ENCODE measurements around the gene ZNF443.
"Not testable (repeated sequence)": the region's sequence is repeated elsewhere in the genome, so short reads cannot be mapped to it uniquely, and the experiment has no call there.

The ZNF443 gene

DNA sequence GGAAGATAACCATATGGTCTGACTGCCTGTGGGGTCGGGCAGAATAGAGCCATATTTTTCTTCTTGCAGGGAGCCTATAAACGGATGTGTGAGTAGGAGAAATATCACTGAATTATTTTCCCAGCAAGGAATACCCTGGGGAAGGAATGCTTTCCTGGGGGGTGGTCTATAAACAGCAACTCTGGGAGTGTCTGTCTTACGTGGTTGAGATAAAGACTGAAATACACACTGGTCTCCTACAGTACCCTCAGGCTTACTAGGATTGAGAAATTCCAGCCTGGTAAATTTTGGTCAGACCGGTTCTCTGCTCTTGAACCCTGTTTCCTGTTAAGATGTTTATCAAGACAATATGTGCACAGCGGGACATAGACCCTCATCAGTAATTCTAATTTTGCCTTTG lies 23.5 kb downstream of the ZNF443 start:
- not testable (repeated sequence) for DNase-seq (ENCODE audit: low spot score)

DNA sequence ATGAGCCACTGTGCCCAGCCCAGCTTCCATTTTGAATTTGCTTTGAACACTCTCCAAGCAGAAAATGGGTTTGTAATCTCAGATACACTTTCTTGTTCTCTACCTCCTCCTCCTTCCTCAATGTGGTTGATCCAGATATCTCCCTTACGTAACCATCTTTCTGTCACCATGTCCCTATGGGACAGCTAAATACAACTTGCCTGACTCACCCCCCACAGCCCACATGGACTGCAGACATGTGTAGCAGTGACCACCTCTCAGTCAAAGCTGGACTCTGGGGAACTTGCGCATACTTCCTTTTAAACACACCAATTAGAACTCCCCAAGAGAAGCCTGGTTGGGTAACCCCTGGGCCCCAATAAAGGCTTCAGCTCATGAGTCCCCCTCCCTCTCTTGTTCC lies 28.9 kb downstream of the ZNF443 start:
- DNase-seq (ENCODE audit: low spot score) = no peak

DNA sequence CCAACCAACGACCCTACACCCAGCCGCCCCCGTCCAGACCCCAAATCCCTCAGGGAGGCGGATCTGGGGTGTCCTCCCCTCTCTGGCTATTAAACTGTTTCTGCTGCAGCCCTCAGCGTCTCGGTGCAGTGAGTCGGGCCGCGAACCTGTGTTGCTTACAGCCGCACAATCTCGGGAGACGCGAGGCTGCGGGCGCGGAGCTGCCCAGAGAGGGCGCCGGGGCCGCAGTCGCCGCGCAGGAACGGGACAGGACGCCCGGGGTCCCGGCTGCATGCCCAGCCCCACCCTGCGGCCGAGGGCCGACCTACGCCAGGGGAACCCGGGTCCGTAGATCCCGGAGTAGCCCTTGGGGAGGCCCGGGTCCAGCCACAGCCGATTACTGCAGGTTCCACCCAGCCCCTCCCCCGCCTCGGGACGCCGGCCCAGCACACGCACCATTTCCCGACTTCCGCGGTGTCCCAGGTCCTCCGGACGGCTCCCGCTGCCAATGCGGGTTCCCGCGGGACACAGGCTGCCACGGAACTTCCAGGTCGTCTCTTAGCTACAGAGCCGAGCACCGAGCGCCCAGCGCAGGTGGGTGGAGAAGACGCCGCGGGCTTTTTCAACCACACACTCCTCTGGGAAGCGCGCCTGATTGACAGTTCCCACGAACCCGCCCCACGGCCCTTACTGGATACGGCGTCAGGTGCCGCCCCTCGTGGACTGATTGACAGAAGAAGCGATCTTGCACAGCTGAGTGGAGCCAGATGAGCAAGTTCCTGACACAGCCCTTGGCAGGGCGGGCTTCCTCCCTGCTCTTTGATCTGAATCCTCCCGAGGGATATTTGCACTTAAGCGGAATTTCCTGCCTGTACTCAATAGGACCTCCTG lies 40.0 kb downstream of the ZNF443 start, which contains the start of gene ZNF799:
TSS of gene ZNF799 (minus strand) at position 639 of the 870 bp plus-strand sequence. CDS start at position 438, 201 bp downstream.
- DNase-seq (ENCODE audit: low spot score) = peak; percentile 97

DNA sequence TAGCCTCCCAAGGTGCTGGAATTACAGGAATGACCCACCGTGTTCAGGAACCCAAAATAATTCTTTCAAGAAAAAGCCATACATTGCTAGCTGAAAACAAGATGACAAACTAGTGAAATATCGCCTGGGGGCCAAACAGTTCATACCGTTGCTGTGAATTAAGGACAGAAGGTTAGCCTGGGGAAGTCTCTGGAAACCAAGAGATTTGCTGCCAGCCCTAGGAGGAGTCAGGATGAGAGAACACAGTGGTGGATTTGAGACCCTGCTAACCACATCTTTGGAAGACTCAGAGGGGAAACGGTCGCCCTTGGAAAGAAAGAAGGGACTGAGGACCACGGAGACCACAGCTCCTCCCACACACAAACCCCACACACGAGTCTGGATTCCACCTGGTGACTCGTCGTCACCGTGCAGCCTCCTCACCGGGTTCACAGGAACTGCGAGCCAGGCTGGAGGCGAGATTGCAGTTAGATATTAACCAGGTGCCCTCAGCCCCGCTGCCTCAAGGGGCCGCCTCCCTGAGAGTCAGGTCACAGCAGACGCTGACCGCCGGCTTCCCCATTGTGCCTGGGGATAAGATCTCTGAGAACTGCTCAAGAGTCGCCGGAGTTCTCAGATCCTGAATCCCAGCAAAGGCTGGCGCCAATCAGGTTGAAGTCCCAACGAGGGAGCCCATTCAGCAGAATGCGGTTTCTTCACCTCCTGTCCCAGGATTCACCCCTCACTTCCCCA lies 40.8 kb downstream of the ZNF443 start:
- peak; percentile 63 for DNase-seq (ENCODE audit: low spot score)

DNA sequence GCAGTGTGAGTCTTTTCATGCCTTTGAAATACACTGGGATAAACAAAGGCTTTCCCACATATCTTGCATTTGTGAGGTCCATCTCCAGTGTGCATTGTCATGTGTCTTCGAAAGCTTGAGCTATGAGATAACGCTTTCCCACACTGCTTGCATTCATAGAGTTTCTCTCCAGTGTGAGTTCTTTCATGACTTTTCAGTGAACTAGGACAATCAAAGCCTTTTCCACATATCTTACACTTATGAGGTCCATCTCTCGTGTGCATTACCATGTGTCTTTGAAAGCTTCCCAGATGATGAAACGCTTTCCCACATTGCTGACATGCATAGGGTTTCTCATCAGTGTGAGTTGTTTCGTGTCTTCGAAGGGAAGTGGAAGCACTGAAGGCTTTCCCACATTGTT lies 49.7 kb downstream of the ZNF443 start:
- not testable (repeated sequence) for DNase-seq (ENCODE audit: low spot score)

DNA sequence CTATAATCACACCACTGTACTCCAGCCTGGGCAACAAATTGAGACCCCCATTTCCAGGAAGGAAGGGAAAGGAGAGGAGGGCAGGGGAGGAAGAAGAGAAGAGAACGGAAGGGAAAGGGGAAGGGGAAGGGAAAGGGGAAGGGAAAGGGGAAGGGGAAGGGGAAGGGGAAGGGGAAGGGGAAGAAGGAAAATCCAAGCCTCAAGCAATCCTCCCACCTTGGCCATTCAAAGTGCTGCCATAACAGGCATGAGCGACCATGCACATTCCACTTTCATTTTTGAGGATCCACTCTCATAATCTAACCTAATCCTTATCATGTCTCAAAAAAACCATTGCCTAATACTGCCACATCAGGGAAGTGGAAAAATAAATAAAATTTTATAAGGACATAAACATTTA lies 54.5 kb downstream of the ZNF443 start:
- not testable (repeated sequence) for DNase-seq (ENCODE audit: low spot score)

DNA sequence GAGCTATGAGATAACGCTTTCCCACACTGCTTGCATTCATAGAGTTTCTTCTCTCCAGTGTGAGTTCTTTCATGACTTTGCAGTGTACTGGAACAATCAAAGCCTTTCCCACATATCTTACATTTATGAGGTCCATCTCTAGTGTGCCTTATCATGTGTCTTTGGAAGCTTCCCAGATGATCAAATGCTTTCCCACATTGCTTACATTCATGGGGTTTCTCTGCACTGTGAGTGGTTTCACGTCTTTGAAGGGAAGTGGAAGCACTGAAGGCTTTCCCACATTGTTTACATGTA lies 60.4 kb downstream of the ZNF443 start:
- no peak for DNase-seq (ENCODE audit: low spot score)

DNA sequence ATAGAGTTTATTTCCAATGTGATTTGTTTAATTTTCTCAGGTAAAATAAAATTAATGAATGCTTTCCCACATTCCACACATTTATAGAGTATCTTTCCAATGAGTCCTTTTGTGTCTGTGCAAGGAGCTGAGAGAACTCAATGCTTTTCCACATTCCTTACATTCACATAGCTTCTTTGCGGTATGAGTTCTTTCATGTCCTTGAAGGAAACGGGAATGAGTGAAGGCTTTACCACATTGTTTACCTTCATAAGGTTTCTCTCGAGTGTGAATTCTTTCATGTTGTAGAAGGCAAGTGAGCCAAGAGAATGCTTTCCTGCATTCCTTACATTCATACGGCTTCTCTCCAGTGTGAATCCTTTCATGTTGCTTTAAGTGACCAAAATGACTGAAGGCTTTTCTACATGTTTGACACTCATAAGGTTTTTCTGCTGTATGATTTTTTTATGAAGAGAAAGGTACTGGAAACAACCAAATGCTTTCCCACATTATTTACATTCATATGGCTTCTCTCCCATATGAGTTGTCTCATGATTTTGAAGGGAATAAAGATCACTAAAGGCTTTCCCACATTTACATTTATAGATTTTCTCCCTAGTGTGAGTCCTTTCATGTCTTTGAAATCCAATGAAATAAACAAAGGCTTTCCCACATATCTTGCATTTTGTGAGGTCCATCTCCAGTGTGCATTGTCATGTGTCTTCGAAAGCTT lies 60.9 kb downstream of the ZNF443 start:
- DNase-seq (ENCODE audit: low spot score) = no peak

Measured in SK-N-DZ (cell line).